ENCODE results near the gene MBP. TPM values are rescaled to one million over a fixed set of nuclear protein-coding genes. Genes with fewer than 3 reads are reported as not detected.

MBP gene
- total and polyA plus RNA-seq, 2 experiments from 2014 or later, result 18.4 to 22.9 TPM

- no peaks in the 10 kb centered on the region for H3K27me3 ChIP-seq (ENCODE audit: insufficient read depth)
- H3K27ac Mint-ChIP-seq, result no peak overlapping the region
- no peak for ATAC-seq
Measured at GRCh38 chr18:76989647-76990190, 142.9 kb downstream of the MBP start.

GRCh38 chr18:76988827-76989646, 143.5 kb downstream of the MBP start:
- H3K36me3 ChIP-seq (ENCODE audit: insufficient read depth), result no peaks in the 10 kb centered on the region
- no peaks in the 10 kb centered on the region for H4K20me1 ChIP-seq (replicated peaks; ENCODE audit: insufficient read depth)
- H3K79me2 ChIP-seq (replicated peaks; ENCODE audit: insufficient read depth), result no peaks in the 10 kb centered on the region
- Mint-ChIP-seq H3K4me1 (peaks cover 18% of the 10 kb centered on the region), H3K27ac (no peak overlapping the region), H3K36me3 (ENCODE audit: low read depth) (no peaks in the 10 kb centered on the region), H3K9me3 (no peaks in the 10 kb centered on the region), H3K4me3 (no peak overlapping the region), H3K27me3 (ENCODE audit: insufficient read depth, low read depth, poor library complexity) (peaks cover 3% of the 10 kb centered on the region)
- H3K4me1 ChIP-seq (ENCODE audit: insufficient read depth), result no peaks in the 10 kb centered on the region
- H3K9me2 ChIP-seq (ENCODE audit: insufficient read depth), result no peaks in the 10 kb centered on the region
- ATAC-seq (no peak), DNase-seq (ENCODE audit: low spot score) (no peak)
- H3K4me3 ChIP-seq, result no peak overlapping the region
- H3F3A ChIP-seq (replicated peaks; ENCODE audit: low read depth), result no peaks in the 10 kb centered on the region
- H3K4me2 ChIP-seq, result no peak overlapping the region
- H3K27ac ChIP-seq (ENCODE audit: low read depth), result no peak overlapping the region
- H3K27me3 ChIP-seq (ENCODE audit: insufficient read depth), result no peaks in the 10 kb centered on the region
- no peak overlapping the region for H2AFZ ChIP-seq
- TF ChIP-seq JUNB (IDR thresholded peaks at IDR 0.05; ENCODE audit: unreplicated experiment) (no peak), ZNF331 (CRISPR knock-in tag; IDR thresholded peaks at IDR 0.05; ENCODE audit: low read depth) (no peak), STAT1 (IDR thresholded peaks at IDR 0.05; ENCODE audit: unreplicated experiment) (no peak), NANOG (IDR thresholded peaks at IDR 0.05; ENCODE audit: borderline replicate concordance) (no peak), ZNF114 (CRISPR knock-in tag; IDR thresholded peaks at IDR 0.05) (no peak), CREB1 (CRISPR knock-in tag; IDR thresholded peaks at IDR 0.05; ENCODE audit: low read depth) (no peak), EZH2phosphoT487 (IDR thresholded peaks at IDR 0.05; ENCODE audit: unreplicated experiment) (no peak)
- TF ChIP-seq, protein P1, sequence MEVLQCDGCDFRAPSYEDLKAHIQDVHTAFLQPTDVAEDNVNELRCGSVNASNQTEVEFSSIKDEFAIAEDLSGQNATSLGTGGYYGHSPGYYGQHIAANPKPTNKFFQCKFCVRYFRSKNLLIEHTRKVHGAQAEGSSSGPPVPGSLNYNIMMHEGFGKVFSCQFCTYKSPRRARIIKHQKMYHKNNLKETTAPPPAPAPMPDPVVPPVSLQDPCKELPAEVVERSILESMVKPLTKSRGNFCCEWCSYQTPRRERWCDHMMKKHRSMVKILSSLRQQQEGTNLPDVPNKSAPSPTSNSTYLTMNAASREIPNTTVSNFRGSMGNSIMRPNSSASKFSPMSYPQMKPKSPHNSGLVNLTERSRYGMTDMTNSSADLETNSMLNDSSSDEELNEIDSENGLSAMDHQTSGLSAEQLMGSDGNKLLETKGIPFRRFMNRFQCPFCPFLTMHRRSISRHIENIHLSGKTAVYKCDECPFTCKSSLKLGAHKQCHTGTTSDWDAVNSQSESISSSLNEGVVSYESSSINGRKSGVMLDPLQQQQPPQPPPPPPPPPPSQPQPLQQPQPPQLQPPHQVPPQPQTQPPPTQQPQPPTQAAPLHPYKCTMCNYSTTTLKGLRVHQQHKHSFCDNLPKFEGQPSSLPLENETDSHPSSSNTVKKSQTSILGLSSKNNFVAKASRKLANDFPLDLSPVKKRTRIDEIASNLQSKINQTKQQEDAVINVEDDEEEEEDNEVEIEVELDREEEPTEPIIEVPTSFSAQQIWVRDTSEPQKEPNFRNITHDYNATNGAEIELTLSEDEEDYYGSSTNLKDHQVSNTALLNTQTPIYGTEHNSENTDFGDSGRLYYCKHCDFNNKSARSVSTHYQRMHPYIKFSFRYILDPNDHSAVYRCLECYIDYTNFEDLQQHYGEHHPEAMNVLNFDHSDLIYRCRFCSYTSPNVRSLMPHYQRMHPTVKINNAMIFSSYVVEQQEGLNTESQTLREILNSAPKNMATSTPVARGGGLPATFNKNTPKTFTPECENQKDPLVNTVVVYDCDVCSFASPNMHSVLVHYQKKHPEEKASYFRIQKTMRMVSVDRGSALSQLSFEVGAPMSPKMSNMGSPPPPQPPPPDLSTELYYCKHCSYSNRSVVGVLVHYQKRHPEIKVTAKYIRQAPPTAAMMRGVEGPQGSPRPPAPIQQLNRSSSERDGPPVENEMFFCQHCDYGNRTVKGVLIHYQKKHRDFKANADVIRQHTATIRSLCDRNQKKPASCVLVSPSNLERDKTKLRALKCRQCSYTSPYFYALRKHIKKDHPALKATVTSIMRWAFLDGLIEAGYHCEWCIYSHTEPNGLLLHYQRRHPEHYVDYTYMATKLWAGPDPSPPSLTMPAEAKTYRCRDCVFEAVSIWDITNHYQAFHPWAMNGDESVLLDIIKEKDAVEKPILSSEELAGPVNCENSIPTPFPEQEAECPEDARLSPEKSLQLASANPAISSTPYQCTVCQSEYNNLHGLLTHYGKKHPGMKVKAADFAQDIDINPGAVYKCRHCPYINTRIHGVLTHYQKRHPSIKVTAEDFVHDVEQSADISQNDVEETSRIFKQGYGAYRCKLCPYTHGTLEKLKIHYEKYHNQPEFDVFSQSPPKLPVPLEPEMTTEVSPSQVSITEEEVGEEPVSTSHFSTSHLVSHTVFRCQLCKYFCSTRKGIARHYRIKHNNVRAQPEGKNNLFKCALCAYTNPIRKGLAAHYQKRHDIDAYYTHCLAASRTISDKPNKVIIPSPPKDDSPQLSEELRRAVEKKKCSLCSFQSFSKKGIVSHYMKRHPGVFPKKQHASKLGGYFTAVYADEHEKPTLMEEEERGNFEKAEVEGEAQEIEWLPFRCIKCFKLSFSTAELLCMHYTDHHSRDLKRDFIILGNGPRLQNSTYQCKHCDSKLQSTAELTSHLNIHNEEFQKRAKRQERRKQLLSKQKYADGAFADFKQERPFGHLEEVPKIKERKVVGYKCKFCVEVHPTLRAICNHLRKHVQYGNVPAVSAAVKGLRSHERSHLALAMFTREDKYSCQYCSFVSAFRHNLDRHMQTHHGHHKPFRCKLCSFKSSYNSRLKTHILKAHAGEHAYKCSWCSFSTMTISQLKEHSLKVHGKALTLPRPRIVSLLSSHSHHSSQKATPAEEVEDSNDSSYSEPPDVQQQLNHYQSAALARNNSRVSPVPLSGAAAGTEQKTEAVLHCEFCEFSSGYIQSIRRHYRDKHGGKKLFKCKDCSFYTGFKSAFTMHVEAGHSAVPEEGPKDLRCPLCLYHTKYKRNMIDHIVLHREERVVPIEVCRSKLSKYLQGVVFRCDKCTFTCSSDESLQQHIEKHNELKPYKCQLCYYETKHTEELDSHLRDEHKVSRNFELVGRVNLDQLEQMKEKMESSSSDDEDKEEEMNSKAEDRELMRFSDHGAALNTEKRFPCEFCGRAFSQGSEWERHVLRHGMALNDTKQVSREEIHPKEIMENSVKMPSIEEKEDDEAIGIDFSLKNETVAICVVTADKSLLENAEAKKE (CRISPR knock-in tag; IDR thresholded peaks at IDR 0.05), result no peak
- TF ChIP-seq, protein P2, sequence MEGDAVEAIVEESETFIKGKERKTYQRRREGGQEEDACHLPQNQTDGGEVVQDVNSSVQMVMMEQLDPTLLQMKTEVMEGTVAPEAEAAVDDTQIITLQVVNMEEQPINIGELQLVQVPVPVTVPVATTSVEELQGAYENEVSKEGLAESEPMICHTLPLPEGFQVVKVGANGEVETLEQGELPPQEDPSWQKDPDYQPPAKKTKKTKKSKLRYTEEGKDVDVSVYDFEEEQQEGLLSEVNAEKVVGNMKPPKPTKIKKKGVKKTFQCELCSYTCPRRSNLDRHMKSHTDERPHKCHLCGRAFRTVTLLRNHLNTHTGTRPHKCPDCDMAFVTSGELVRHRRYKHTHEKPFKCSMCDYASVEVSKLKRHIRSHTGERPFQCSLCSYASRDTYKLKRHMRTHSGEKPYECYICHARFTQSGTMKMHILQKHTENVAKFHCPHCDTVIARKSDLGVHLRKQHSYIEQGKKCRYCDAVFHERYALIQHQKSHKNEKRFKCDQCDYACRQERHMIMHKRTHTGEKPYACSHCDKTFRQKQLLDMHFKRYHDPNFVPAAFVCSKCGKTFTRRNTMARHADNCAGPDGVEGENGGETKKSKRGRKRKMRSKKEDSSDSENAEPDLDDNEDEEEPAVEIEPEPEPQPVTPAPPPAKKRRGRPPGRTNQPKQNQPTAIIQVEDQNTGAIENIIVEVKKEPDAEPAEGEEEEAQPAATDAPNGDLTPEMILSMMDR (conservative IDR thresholded peaks at IDR 0.05; ENCODE audit: low read depth in 2 of 2), result no peak

More at GRCh38 chr18:76989647-76990190, 142.9 kb downstream of the MBP start:
- H3K36me3 Mint-ChIP-seq (ENCODE audit: low read depth), result no peaks in the 10 kb centered on the region
- no peaks in the 10 kb centered on the region for H3F3A ChIP-seq (replicated peaks; ENCODE audit: low read depth)
- no peak overlapping the region for H3K4me2 ChIP-seq
- H3K9me3 Mint-ChIP-seq, result no peaks in the 10 kb centered on the region
- no peaks in the 10 kb centered on the region for H3K4me1 ChIP-seq (ENCODE audit: insufficient read depth)
- H3K4me1 Mint-ChIP-seq, result peaks cover 18% of the 10 kb centered on the region
- H3K4me3 Mint-ChIP-seq, result no peak overlapping the region
- H3K27me3 Mint-ChIP-seq (ENCODE audit: insufficient read depth, low read depth, poor library complexity), result peaks cover 3% of the 10 kb centered on the region
- H3K36me3 ChIP-seq (ENCODE audit: insufficient read depth), result no peaks in the 10 kb centered on the region
- H3K9me2 ChIP-seq (ENCODE audit: insufficient read depth), result no peaks in the 10 kb centered on the region
- no peak overlapping the region for H2AFZ ChIP-seq
- DNase-seq (ENCODE audit: low spot score), result no peak
- no peaks in the 10 kb centered on the region for H3K79me2 ChIP-seq (replicated peaks; ENCODE audit: insufficient read depth)
- no peak for TF ChIP-seq EZH2phosphoT487 (IDR thresholded peaks at IDR 0.05; ENCODE audit: unreplicated experiment)
- TF ChIP-seq, protein P3, sequence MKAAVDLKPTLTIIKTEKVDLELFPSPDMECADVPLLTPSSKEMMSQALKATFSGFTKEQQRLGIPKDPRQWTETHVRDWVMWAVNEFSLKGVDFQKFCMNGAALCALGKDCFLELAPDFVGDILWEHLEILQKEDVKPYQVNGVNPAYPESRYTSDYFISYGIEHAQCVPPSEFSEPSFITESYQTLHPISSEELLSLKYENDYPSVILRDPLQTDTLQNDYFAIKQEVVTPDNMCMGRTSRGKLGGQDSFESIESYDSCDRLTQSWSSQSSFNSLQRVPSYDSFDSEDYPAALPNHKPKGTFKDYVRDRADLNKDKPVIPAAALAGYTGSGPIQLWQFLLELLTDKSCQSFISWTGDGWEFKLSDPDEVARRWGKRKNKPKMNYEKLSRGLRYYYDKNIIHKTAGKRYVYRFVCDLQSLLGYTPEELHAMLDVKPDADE (IDR thresholded peaks at IDR 0.05), result no peak
- no peak for TF ChIP-seq JUNB (IDR thresholded peaks at IDR 0.05; ENCODE audit: unreplicated experiment)
- TF ChIP-seq POLR2AphosphoS5 (IDR thresholded peaks at IDR 0.05; ENCODE audit: low read depth), result no peak
- no peak for TF ChIP-seq ZNF114 (CRISPR knock-in tag; IDR thresholded peaks at IDR 0.05)
- TF ChIP-seq CREB1 (CRISPR knock-in tag; IDR thresholded peaks at IDR 0.05; ENCODE audit: low read depth), result no peak
- no peak overlapping the region for H3K4me3 ChIP-seq
- no peak overlapping the region for H3K27ac ChIP-seq (ENCODE audit: low read depth)
- no peaks in the 10 kb centered on the region for H4K20me1 ChIP-seq (replicated peaks; ENCODE audit: insufficient read depth)

Data from GM23338 (cell line).